HepG2 (cell line): ENCODE data around the gene AQP5. TPM values are rescaled to one million over a fixed set of nuclear protein-coding genes. Genes with fewer than 3 reads are reported as not detected.
A peak's percentile ranks its signal among the peaks of the same experiment; 100 is the strongest.

Experiments used
- ATAC-seq: fragments of 200-7000 bp; cut with Tn5 transposase; 3 replicates; pipeline ENCODE4 v1.9.1; 2020; ENCODE audit warnings: mild to moderate bottlenecking, moderate library complexity
- BruUV-seq: library from RNA; stranded (reverse); fragments of 400-500 nt; replicated peaks from 2 replicates; lab custom pipeline; 2021; lab: Mats Ljungman, UMichigan
- CTCF ChIA-PET: fragments of 300-600 bp; formaldehyde crosslinking; extraction: SDS; loops from one replicate; lab custom pipeline; 2021; ENCODE audit warnings: low total read pairs, inconsistent platforms, low intra/inter-chr PET ratio; lab: Yijun Ruan, JAX
- POLR2A ChIA-PET: fragments of 350-600 bp; sonication (Branson Sonifier 250); formaldehyde crosslinking; loops from one replicate; lab custom pipeline; 2020; ENCODE audit warnings: antibody characterized with exemption, inconsistent platforms; lab: Yijun Ruan, JAX
- DNase-seq: peaks from one replicate; pipeline ENCODE4 v3.0.0-alpha.2; 2015; ENCODE audit warnings: low spot score
- FAIRE-seq: peaks from 3 replicates; lab custom pipeline; 2011; peaks lifted over from hg19 to GRCh38; lab: Jason Lieb, UNC
- H2AFZ ChIP-seq: one replicate; pipeline ENCODE4 v1.6.1; 2011; ENCODE audit warnings: low read length, inconsistent platforms
- H3K27ac ChIP-seq: fragments of 300-600 bp; 3 replicates; pipeline ENCODE4 v1.8.0; 2011; ENCODE audit warnings: mixed run types, mild to moderate bottlenecking, mixed read lengths, low read length, inconsistent platforms; ENCODE audit not compliant: insufficient read depth; ENCODE audit errors: extremely low read length
- H3K27me3 ChIP-seq, 2 experiments: fragments of 200-600 bp in 1 of 2; 2 replicates in 1 of 2; 3 replicates in 1 of 2; pipeline versions ENCODE4 v1.6.0 to v1.8.0; 2011; ENCODE audit warnings: low read length in 2 of 2, mild to moderate bottlenecking in 2 of 2, moderate library complexity in 2 of 2, inconsistent platforms in 1 of 2; ENCODE audit not compliant: insufficient read depth in 2 of 2, control insufficient read depth in 1 of 2
- H3K36me3 ChIP-seq, 2 experiments: fragments of 200-600 bp in 1 of 2; replicated peaks in 1 of 2; 2 replicates in 1 of 2; 3 replicates in 1 of 2; pipeline versions ENCODE4 v1.5.1 to v1.8.0; 2011; ENCODE audit warnings: low read length in 2 of 2, inconsistent platforms in 1 of 2; ENCODE audit not compliant: insufficient read depth in 2 of 2, control insufficient read depth in 1 of 2
- H3K4me1 ChIP-seq: 2 replicates; pipeline ENCODE4 v1.5.1; 2012; ENCODE audit warnings: low read length, inconsistent platforms; ENCODE audit not compliant: insufficient read depth
- H3K4me2 ChIP-seq: 2 replicates; pipeline ENCODE4 v1.6.0; 2011; ENCODE audit warnings: low read depth, low read length, inconsistent platforms
- H3K4me3 ChIP-seq, 3 experiments: fragments of 200-600 bp in 1 of 3; sonication (generic), shearing (Covaris generic) in 1 of 3; replicated peaks in 1 of 3; 2 replicates each; pipeline ENCODE4 v1.5.1; 2011 to 2016; ENCODE audit warnings: low read length in 3 of 3, inconsistent platforms in 2 of 3, low read depth in 2 of 3, mild to moderate bottlenecking in 2 of 3, control low read depth in 1 of 3, mixed read lengths in 1 of 3; ENCODE audit not compliant: insufficient read depth in 1 of 3
- H3K79me2 ChIP-seq: one replicate; pipeline ENCODE4 v1.6.1; 2011; ENCODE audit warnings: low read length, inconsistent platforms; ENCODE audit not compliant: insufficient read depth
- H3K9ac ChIP-seq: 2 replicates; pipeline ENCODE4 v1.6.0; 2011; ENCODE audit warnings: mild to moderate bottlenecking, low read depth, low read length, inconsistent platforms; ENCODE audit not compliant: insufficient read depth
- H3K9me3 ChIP-seq: 2 replicates; pipeline ENCODE4 v1.5.1; 2012; ENCODE audit warnings: mild to moderate bottlenecking, low read length
- H4K20me1 ChIP-seq: 2 replicates; pipeline ENCODE4 v1.6.0; 2011; ENCODE audit warnings: inconsistent platforms, mild to moderate bottlenecking, low read length, moderate library complexity; ENCODE audit not compliant: insufficient read depth
- CSRNP1 ChIP-seq: sonication (generic); formaldehyde crosslinking; IDR thresholded peaks from 2 replicates; pipeline ENCODE4 v1.8.1; 2023; ENCODE audit warnings: mild to moderate bottlenecking, missing genetic modification reagents
- HIC2 ChIP-seq: sonication (generic); formaldehyde crosslinking; IDR thresholded peaks from 2 replicates; pipeline ENCODE4 v1.9.0; 2022; ENCODE audit warnings: low read depth, missing genetic modification reagents
- TRIM24 ChIP-seq: sonication (generic); formaldehyde crosslinking; IDR thresholded peaks from 2 replicates; pipeline ENCODE4 v1.8.0; 2022; ENCODE audit warnings: mild to moderate bottlenecking, missing genetic modification reagents
- ZNF7 ChIP-seq: IDR thresholded peaks from 2 replicates; pipeline ENCODE4 v1.6.1; 2016; ENCODE audit warnings: missing biosample characterization, missing genetic modification reagents
- WGBS: methylation state at CpG from one replicate; pipeline ENCODE4 v1.1.6; 2017; ENCODE audit warnings: low lambda C conversion rate; 5-methylcytosine and 5-hydroxymethylcytosine counted together
- in situ Hi-C: cut with HindIII; loops from 2 replicates; pipeline ENCODE4 v1.10.0; 2017; ENCODE audit warnings: low pct_unique_long_range_greater_than_20kb; ENCODE audit not compliant: extremely low pct_ligation_motif_present
- intact Hi-C: fragments of 100-400 bp; cut with micrococcal nuclease; formaldehyde crosslinking; loops from one replicate; pipeline ENCODE4 v1.10.0; 2022; ENCODE audit not compliant: unreplicated experiment
- polyA plus RNA-seq, 8 experiments: library from polyadenylated mRNA; depleted of rRNA in 3 of 8; stranded (reverse) in 7 of 8; unstranded in 1 of 8; fragments of >200 nt; fragmentation: Illumina TruSeq in 4 of 8; extraction: Trizol in 4 of 8; gene quantifications; 2 replicates each; pipeline versions ENCODE4 v1.2.1 to v1.2.3, GENCODE V29; 2011 to 2016; ENCODE audit warnings: low read depth in 4 of 8, missing spikeins in 1 of 8, mixed read lengths in 1 of 8; ENCODE audit not compliant: insufficient read depth in 1 of 8
- total RNA-seq, 5 experiments: library from RNA; depleted of rRNA; stranded (reverse); fragments of >200 nt; fragmentation: Illumina TruSeq; extraction: Trizol; gene quantifications; 2 replicates each; pipeline ENCODE4 v1.2.3, GENCODE V29; 2016; ENCODE audit warnings: low read depth in 1 of 5

AQP5 gene
- total and polyA plus RNA-seq, 2 of the 13 experiments (the other 11 are each of a cell fraction or from before 2014, with no cell fraction given) = not detected

- H3K4me2 ChIP-seq = no peak overlapping the region
- DNase-seq = no peak
- H3K79me2 ChIP-seq = no peaks in the 10 kb centered on the region
- H2AFZ ChIP-seq = no peak overlapping the region
- H3K9me3 ChIP-seq = no peaks in the 10 kb centered on the region
- BruUV-seq = no TSS peak
- no peak for TF ChIP-seq TRIM24 (CRISPR knock-in tag)
- no peak for FAIRE-seq
- H3K4me1 ChIP-seq = peaks cover 70% of the 10 kb centered on the region
- POLR2A ChIA-PET = interaction anchor here (1.6 kb wide), 1 partner anchor 10 kb away, joined by 4 read pairs; no protein-coding TSS in a partner anchor
- no peaks in the 10 kb centered on the region for H4K20me1 ChIP-seq
- no peak for ATAC-seq
- no peak overlapping the region for H3K4me3 ChIP-seq
- no peak overlapping the region for H3K27ac ChIP-seq
- in situ Hi-C loops = no loop called here
- no peak overlapping the region for H3K9ac ChIP-seq
- intact Hi-C loops = loop anchor here (5.0 kb wide), 1 partner anchor 38 kb away; no protein-coding TSS in a partner anchor
- no peaks in the 10 kb centered on the region for H3K27me3 ChIP-seq
- CTCF ChIA-PET = no interaction called here
- H3K36me3 ChIP-seq = no peaks in the 10 kb centered on the region
- 67% methylated on average over 6 of the region's 8 CpGs for WGBS
Measured at GRCh38 chr12:49983892-49984291, 22.2 kb downstream of the AQP5 start.

- Histone ChIP-seq H3K4me1 (peaks cover 63% of the 10 kb centered on the region), H3K9ac (no peak overlapping the region), H3K27ac (no peak overlapping the region), H3K27me3 (no peaks in the 10 kb centered on the region), H3K36me3 (peaks cover 0 to 1% of the 10 kb centered on the region in 2 experiments; a peak in 3 of 5 replicates), H3K4me2 (no peak overlapping the region), H3K79me2 (no peaks in the 10 kb centered on the region), H2AFZ (no peak overlapping the region), H4K20me1 (no peaks in the 10 kb centered on the region), H3K4me3 (no peak overlapping the region), H3K9me3 (no peaks in the 10 kb centered on the region)
- BruUV-seq = no TSS peak
- intact Hi-C loops = loop anchor here (5.0 kb wide), 1 partner anchor 38 kb away; no protein-coding TSS in a partner anchor
- ATAC-seq (no peak), FAIRE-seq (no peak), DNase-seq (no peak)
- WGBS = 91% methylated on average over 7 of the region's 9 CpGs
- TF ChIP-seq HIC2 (CRISPR knock-in tag) (no peak), CSRNP1 (CRISPR knock-in tag) (no peak), ZNF7 (peak; percentile 80)
- ChIA-PET CTCF (no interaction called here), POLR2A (interaction anchor here (1.6 kb wide), 1 partner anchor 11 kb away, joined by 4 read pairs; no protein-coding TSS in a partner anchor)
- in situ Hi-C loops = no loop called here
Measured at GRCh38 chr12:49984476-49985359, 23.0 kb downstream of the AQP5 start.
